CD8-positive, alpha-beta memory T cell (primary cell): ENCODE measurements around the gene NCMAP. TPM values are rescaled to one million over a fixed set of nuclear protein-coding genes. Genes with fewer than 3 reads are reported as not detected.

Experiments used
- CTCF ChIA-PET: fragments of 350-600 bp; sonication (Branson Sonifier 250); formaldehyde crosslinking; loops from one replicate; lab custom pipeline; 2021; ENCODE audit warnings: antibody characterized with exemption; lab: Charles Lee
- POLR2A ChIA-PET: fragments of 350-600 bp; sonication (Branson Sonifier 250); formaldehyde crosslinking; loops from one replicate; lab custom pipeline; 2021; ENCODE audit warnings: antibody characterized with exemption; lab: Charles Lee
- DNase-seq, 5 donors: peaks; one replicate each; pipeline versions ENCODE4 v3.0.0 to v3.0.0-alpha.2; 2020 to 2022; ENCODE audit warnings: mixed read lengths in 1 of 5
- H3K27ac ChIP-seq: one replicate; pipeline ENCODE4 v1.7.0; 2013; ENCODE audit warnings: low read depth, mild to moderate bottlenecking, low read length, moderate library complexity
- H3K27me3 ChIP-seq: 2 replicates; pipeline ENCODE4 v1.7.0; 2013; ENCODE audit warnings: low read length, mild to moderate bottlenecking; ENCODE audit not compliant: insufficient read depth, poor library complexity, severe bottlenecking
- H3K36me3 ChIP-seq: 2 replicates; pipeline ENCODE4 v1.7.0; 2013; ENCODE audit warnings: mild to moderate bottlenecking, low read length, moderate library complexity; ENCODE audit not compliant: insufficient read depth
- H3K4me1 ChIP-seq: 2 replicates; pipeline ENCODE4 v1.7.0; 2013; ENCODE audit warnings: mild to moderate bottlenecking, low read length, moderate library complexity; ENCODE audit not compliant: insufficient read depth
- H3K4me3 ChIP-seq: 2 replicates; pipeline ENCODE4 v1.7.0; 2013; ENCODE audit warnings: mild to moderate bottlenecking, low read length
- H3K9me3 ChIP-seq: 2 replicates; pipeline ENCODE4 v1.7.0; 2013; ENCODE audit warnings: mild to moderate bottlenecking, low read length
- H3K27ac Mint-ChIP-seq, 8 donors: one replicate each; pipeline ENCODE4 v1.8.0; 2020 to 2021; ENCODE audit warnings: mixed read lengths in 8 of 8, mild to moderate bottlenecking in 6 of 8, inconsistent platforms in 3 of 8, moderate library complexity in 3 of 8
- H3K27me3 Mint-ChIP-seq, 2 donors: one replicate each; pipeline ENCODE4 v1.8.0; 2020 to 2021; ENCODE audit warnings: mixed read lengths in 2 of 2, mild to moderate bottlenecking in 1 of 2, moderate library complexity in 1 of 2
- H3K36me3 Mint-ChIP-seq, 3 donors: one replicate each; pipeline ENCODE4 v1.8.0; 2020 to 2021; ENCODE audit warnings: mixed read lengths in 3 of 3, inconsistent platforms in 1 of 3, mild to moderate bottlenecking in 1 of 3
- H3K4me1 Mint-ChIP-seq, 3 donors: one replicate each; pipeline ENCODE4 v1.8.0; 2020 to 2021; ENCODE audit warnings: mixed read lengths in 3 of 3, inconsistent platforms in 1 of 3, mild to moderate bottlenecking in 1 of 3
- H3K4me3 Mint-ChIP-seq, 7 donors: one replicate each; pipeline ENCODE4 v1.8.0; 2020 to 2021; ENCODE audit warnings: mixed read lengths in 7 of 7, mild to moderate bottlenecking in 6 of 7, moderate library complexity in 4 of 7, inconsistent platforms in 2 of 7
- H3K9me3 Mint-ChIP-seq, 5 donors: one replicate each; pipeline ENCODE4 v1.8.0; 2020 to 2022; ENCODE audit warnings: mixed read lengths in 5 of 5, mild to moderate bottlenecking in 3 of 5, moderate library complexity in 2 of 5, inconsistent platforms in 1 of 5
- polyA plus RNA-seq: library from polyadenylated mRNA; unstranded; fragments of 300-500 nt; fragmentation: Illumina TruSeq; gene quantifications from one replicate; pipeline ENCODE4 v1.2.3, GENCODE V29; 2021
- total RNA-seq, 2 experiments: library from RNA; stranded (reverse); gene quantifications; one replicate each; pipeline ENCODE4 v1.2.3, GENCODE V29; 2021

NCMAP gene
- total and polyA plus RNA-seq, 3 experiments from 2014 or later: 0.04 TPM; not detected in 2

DNA sequence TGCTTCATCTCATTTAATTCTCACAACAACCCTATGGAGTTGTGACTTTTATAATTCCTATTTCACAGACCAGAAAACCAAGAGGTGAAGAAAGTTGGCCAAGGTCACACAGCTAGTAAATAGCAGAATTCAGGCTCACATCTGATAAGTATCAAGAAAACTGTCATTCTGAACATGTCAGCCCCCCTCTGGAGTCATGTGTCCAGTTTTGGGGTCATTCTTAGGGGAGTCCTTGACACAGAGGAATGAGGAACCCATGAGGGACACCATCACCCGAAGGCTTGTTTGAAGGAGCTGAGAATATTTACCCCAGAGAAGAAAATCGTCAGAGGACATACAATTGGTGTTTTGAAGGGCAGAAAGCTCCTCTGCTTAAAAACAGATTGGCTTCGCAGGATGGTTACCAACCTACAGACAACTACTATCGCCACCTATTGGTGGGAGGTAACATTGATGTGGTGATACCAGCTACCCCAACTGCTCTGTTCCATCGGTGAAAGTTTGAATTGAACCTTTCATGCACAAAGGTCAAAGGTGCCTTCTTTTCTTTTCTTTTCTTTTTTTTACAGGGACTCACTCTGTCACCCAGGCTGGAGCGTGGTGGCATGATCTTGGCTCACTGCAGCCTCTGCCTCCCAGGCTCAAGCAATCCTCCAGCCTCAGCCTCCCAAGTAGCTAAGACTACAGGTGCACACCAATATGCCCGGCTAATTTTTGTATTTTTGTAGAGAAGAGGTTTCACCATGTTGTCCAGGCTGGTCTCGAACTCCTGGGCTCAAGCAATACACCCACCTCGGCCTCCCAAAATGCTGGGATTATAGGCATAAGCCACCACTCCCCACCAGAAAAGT lies 31.3 kb downstream of the NCMAP start:
- H3K27me3 ChIP-seq: peaks cover 9% of the 10 kb centered on the region
- no peak overlapping the region for H3K27ac ChIP-seq
- DNase-seq: peak; percentile 11 to 77 (median 63)
- H3K9me3 ChIP-seq: no peaks in the 10 kb centered on the region
- no peaks in the 10 kb centered on the region for H3K9me3 Mint-ChIP-seq
- no peaks in the 10 kb centered on the region for H3K36me3 ChIP-seq
- H3K4me1 ChIP-seq: peaks cover 4% of the 10 kb centered on the region
- ChIA-PET POLR2A (interaction anchor here (0.6 to 1.5 kb wide), 6 partner anchors 83 to 438 kb away, joined by 3 to 8 read pairs (median 4); partner anchors contain the start of gene NIPAL3), CTCF (interaction anchor here (0.6 to 6.3 kb wide), 45 partner anchors 9 to 389 kb away, joined by 3 to 76 read pairs (median 4); partner anchors contain the start of genes CLIC4, NIPAL3 and STPG1)
- H3K36me3 Mint-ChIP-seq: no peaks in the 10 kb centered on the region
- H3K27me3 Mint-ChIP-seq: peaks cover 5 to 8% of the 10 kb centered on the region in 2 donors
- H3K4me3 Mint-ChIP-seq: peak overlapping the region in 2 of 7 donors; percentile 28 to 34
- H3K4me3 ChIP-seq: no peak overlapping the region
- peak overlapping the region; percentile 2 to 88 (median 66) for H3K27ac Mint-ChIP-seq
- H3K4me1 Mint-ChIP-seq: peaks cover 5 to 8% (median 6%) of the 10 kb centered on the region in 3 donors

DNA sequence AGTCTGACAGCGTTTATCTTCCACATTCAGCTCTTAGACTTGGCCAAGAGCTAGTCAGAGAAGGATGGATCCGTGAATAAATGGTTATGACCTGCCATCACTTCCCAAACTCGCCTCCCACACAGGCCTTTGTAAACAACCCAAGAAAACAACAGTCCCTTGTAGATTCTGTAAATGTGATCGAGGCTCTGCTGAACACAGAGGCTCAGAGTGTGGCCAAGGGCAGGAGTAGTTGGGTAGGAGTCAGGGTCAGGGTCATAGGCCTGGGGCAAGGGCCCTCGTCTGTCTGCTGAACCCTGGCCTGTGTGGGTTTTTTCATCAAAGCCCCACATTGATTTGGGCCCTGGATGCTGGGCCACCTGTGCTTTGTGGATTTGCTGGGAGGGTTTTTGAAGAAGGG lies 32.7 kb downstream of the NCMAP start:
- Mint-ChIP-seq H3K27ac (no peak overlapping the region), H3K36me3 (no peaks in the 10 kb centered on the region), H3K4me1 (peaks cover 5 to 8% (median 6%) of the 10 kb centered on the region in 3 donors), H3K9me3 (no peaks in the 10 kb centered on the region), H3K27me3 (peaks cover 5 to 11% of the 10 kb centered on the region in 2 donors), H3K4me3 (no peak overlapping the region)
- ChIA-PET POLR2A (no interaction called here), CTCF (interaction anchor here (2.3 to 6.3 kb wide), 5 partner anchors 12 to 390 kb away, joined by 6 to 76 read pairs (median 26); partner anchors contain the start of genes NIPAL3 and STPG1)
- Histone ChIP-seq H3K9me3 (no peaks in the 10 kb centered on the region), H3K27me3 (peaks cover 9% of the 10 kb centered on the region), H3K4me3 (no peak overlapping the region), H3K4me1 (peaks cover 4% of the 10 kb centered on the region), H3K27ac (no peak overlapping the region), H3K36me3 (no peaks in the 10 kb centered on the region)
- DNase-seq: no peak

DNA sequence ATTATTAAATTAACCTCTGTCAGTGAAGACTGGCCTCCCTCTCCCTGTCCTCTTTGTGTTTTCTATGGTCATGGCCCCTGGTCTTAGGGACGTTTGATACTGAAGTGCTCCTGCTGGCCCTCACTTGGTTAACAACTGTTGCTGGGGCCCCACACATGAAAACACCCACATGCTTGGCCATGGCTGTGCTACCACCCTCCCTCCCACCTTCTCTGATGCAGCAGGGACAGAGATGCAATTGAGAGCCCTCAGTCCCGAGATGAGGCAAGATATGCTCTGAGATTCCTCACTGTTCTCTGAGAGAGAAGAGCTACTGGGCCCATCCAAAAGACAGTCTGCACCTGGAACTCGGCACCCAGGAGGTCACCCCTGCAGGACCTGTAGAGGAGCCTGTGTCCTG lies 33.3 kb downstream of the NCMAP start:
- Mint-ChIP-seq H3K27me3 (peaks cover 5 to 12% of the 10 kb centered on the region in 2 donors), H3K27ac (no peak overlapping the region), H3K4me3 (no peak overlapping the region), H3K36me3 (no peaks in the 10 kb centered on the region), H3K4me1 (peaks cover 5 to 8% (median 6%) of the 10 kb centered on the region in 3 donors), H3K9me3 (no peaks in the 10 kb centered on the region)
- ChIA-PET POLR2A (no interaction called here), CTCF (interaction anchor here (2.1 kb wide), 1 partner anchor 174 kb away, joined by 8 read pairs; the partner anchor contains the start of gene NIPAL3)
- H3K4me1 ChIP-seq: peaks cover 4% of the 10 kb centered on the region
- H3K27me3 ChIP-seq: peaks cover 9% of the 10 kb centered on the region
- H3K27ac ChIP-seq: no peak overlapping the region
- no peaks in the 10 kb centered on the region for H3K36me3 ChIP-seq
- H3K4me3 ChIP-seq: no peak overlapping the region
- DNase-seq: no peak
- no peaks in the 10 kb centered on the region for H3K9me3 ChIP-seq

DNA sequence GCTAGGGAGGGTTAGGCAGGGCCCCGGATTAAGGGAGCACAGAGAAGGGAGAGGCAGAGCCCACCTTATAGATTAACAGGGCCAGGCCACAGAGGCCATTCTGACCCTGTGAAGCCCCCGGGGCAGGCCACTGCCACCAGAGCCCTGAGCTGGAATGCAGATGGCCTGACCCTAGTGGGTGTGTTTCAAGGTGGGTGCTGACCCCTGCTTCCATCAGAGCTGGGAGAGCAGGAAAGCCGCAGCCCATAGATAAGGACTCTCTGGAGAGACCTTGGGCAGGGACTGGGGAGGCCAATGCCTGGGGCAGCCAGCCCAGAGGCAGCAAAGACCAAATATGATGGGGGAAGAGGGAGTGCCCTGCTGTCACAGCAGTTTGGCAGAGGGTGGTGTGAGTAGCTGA lies 35.9 kb downstream of the NCMAP start:
- Histone ChIP-seq H3K4me3 (no peak overlapping the region), H3K4me1 (peaks cover 4% of the 10 kb centered on the region), H3K36me3 (no peaks in the 10 kb centered on the region), H3K9me3 (no peaks in the 10 kb centered on the region), H3K27me3 (peaks cover 2% of the 10 kb centered on the region), H3K27ac (no peak overlapping the region)
- ChIA-PET CTCF (interaction anchor here (1.0 kb wide), 1 partner anchor 201 kb away, joined by 3 read pairs; no protein-coding TSS in a partner anchor), POLR2A (no interaction called here)
- peak overlapping the region in 1 of 8 donors; percentile 58 for H3K27ac Mint-ChIP-seq
- no peaks in the 10 kb centered on the region for H3K9me3 Mint-ChIP-seq
- H3K36me3 Mint-ChIP-seq: no peaks in the 10 kb centered on the region
- peaks cover 15 to 31% of the 10 kb centered on the region in 2 donors for H3K27me3 Mint-ChIP-seq
- H3K4me3 Mint-ChIP-seq: no peak overlapping the region
- DNase-seq: no peak
- H3K4me1 Mint-ChIP-seq: peaks cover 3 to 6% (median 4%) of the 10 kb centered on the region in 3 donors

DNA sequence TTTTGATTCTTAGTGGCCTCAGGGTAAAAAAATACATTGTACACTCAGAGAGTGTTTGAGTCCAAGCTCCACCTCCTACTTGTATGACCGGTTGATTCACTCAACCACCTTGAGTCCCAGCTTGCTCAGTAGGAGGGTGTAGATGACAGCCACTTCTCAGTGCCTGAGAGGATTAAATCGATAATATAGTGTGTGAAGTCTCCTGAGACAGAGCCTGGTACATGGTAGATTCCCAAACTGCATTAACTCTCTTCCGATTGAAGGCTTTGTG lies 38.4 kb downstream of the NCMAP start:
- no peaks in the 10 kb centered on the region for H3K9me3 ChIP-seq
- DNase-seq: no peak
- Mint-ChIP-seq H3K4me1 (no peaks in the 10 kb centered on the region), H3K27me3 (peaks cover 15 to 41% of the 10 kb centered on the region in 2 donors), H3K27ac (no peak overlapping the region), H3K36me3 (no peaks in the 10 kb centered on the region), H3K9me3 (no peaks in the 10 kb centered on the region), H3K4me3 (no peak overlapping the region)
- H3K36me3 ChIP-seq: no peaks in the 10 kb centered on the region
- H3K4me1 ChIP-seq: no peaks in the 10 kb centered on the region
- H3K27ac ChIP-seq: no peak overlapping the region
- CTCF ChIA-PET: no interaction called here
- H3K27me3 ChIP-seq: peaks cover 3% of the 10 kb centered on the region
- POLR2A ChIA-PET: no interaction called here
- no peak overlapping the region for H3K4me3 ChIP-seq

DNA sequence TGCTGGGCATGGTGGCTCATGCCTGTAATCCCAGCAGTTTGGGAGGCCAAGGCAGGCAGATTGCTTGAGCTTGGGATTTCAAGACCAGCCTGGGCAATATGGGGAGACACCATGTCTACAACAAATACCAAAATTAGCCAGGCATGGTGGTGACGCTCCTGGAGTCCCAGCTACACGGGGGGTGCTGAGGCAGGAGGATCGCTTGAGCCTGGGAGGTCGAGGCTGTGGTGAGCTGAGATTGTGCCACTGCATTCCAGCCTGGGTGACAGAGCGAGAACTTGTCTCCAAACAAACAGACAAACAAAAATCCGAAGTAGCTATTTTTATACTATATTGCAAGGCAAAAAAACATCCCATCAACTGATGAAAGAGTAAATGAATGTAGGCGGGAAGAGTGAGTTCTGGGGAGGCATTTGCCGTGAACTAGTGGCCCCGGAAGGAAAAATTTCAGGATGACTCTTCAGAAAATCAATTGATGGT lies 40.6 kb downstream of the NCMAP start:
- Mint-ChIP-seq H3K4me1 (no peaks in the 10 kb centered on the region), H3K27ac (peak overlapping the region in 1 of 8 donors; percentile 58), H3K36me3 (no peaks in the 10 kb centered on the region), H3K4me3 (no peak overlapping the region), H3K9me3 (peaks cover 0 to 2% (median 0%) of the 10 kb centered on the region in 5 donors), H3K27me3 (peaks cover 15 to 42% of the 10 kb centered on the region in 2 donors)
- ChIA-PET CTCF (interaction anchor here (0.7 to 1.5 kb wide), 6 partner anchors 9 to 608 kb away, joined by 3 to 9 read pairs (median 3); no protein-coding TSS in a partner anchor), POLR2A (no interaction called here)
- Histone ChIP-seq H3K4me1 (no peaks in the 10 kb centered on the region), H3K4me3 (no peak overlapping the region), H3K9me3 (no peaks in the 10 kb centered on the region), H3K36me3 (no peaks in the 10 kb centered on the region), H3K27me3 (peaks cover 3% of the 10 kb centered on the region), H3K27ac (no peak overlapping the region)
- DNase-seq: no peak

DNA sequence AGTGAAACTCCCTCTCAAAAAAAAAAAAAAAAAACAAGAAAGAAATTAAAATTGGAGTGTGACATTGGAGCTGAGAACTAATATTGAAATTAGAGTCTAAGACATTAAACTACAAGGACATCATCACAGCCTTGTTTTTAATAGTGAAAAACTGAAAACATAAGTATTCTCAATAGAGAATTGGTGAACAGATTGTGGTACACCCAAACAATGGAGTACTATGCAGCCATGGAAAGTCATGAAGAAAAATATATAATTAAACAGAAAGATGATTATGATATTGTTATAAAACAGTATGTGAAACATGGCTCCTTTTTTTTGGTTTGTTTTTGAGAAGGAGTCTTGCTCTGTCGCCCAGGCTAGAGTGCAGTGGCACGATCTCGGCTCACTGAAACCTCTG lies 43.4 kb downstream of the NCMAP start:
- CTCF ChIA-PET: no interaction called here

DNA sequence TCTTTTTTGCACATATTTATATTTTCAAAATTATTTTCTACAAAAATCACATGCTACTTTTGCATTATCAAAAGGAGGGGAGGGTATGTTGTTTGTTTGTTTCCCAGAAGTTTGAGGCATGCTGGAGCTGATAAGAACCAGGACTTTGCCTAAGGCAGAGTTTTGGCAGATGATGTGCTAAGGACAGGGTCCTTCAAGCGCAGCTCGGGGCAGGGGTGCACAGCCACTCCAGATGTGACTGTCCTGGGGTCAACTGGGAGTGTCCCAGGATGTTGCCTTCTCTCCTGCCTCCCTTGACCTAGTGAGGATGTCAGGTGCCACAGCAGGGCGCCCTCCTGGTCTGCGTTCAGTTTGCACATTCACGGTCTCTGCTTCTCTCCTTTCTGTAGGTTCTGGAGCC lies 44.7 kb downstream of the NCMAP start:
- ChIA-PET POLR2A (no interaction called here), CTCF (no interaction called here)
- Mint-ChIP-seq H3K9me3 (peaks cover 0 to 2% (median 0%) of the 10 kb centered on the region in 5 donors), H3K4me3 (no peak overlapping the region), H3K27ac (no peak overlapping the region), H3K36me3 (no peaks in the 10 kb centered on the region), H3K27me3 (peaks cover 14 to 21% of the 10 kb centered on the region in 2 donors), H3K4me1 (peaks cover 0 to 4% (median 0%) of the 10 kb centered on the region in 3 donors)
- Histone ChIP-seq H3K27me3 (peaks cover 3% of the 10 kb centered on the region), H3K36me3 (no peaks in the 10 kb centered on the region), H3K27ac (no peak overlapping the region), H3K4me3 (no peak overlapping the region), H3K9me3 (no peaks in the 10 kb centered on the region), H3K4me1 (no peaks in the 10 kb centered on the region)
- no peak for DNase-seq

More for the DNA sequence above, 43.4 kb downstream of the NCMAP start:
- Histone ChIP-seq H3K27ac (no peak overlapping the region), H3K4me3 (no peak overlapping the region), H3K9me3 (no peaks in the 10 kb centered on the region), H3K36me3 (no peaks in the 10 kb centered on the region), H3K4me1 (no peaks in the 10 kb centered on the region), H3K27me3 (peaks cover 3% of the 10 kb centered on the region)
- peaks cover 0 to 4% (median 0%) of the 10 kb centered on the region in 3 donors for H3K4me1 Mint-ChIP-seq
- peaks cover 0 to 2% (median 0%) of the 10 kb centered on the region in 5 donors for H3K9me3 Mint-ChIP-seq
- no peak overlapping the region for H3K4me3 Mint-ChIP-seq
- DNase-seq: no peak
- H3K27me3 Mint-ChIP-seq: peaks cover 15 to 32% of the 10 kb centered on the region in 2 donors
- no peaks in the 10 kb centered on the region for H3K36me3 Mint-ChIP-seq
- no peak overlapping the region for H3K27ac Mint-ChIP-seq
- POLR2A ChIA-PET: no interaction called here
